GM23248 (cell line): Measurements from ENCODE around the gene CACNA1C.

Source experiments
- EZH2 ChIP-seq: fragments of 200-600 bp; sonication (generic); IDR thresholded peaks from 2 replicates; pipeline ENCODE4 v1.6.1; 2018; ENCODE audit warnings: antibody characterized with exemption, mild to moderate bottlenecking; ENCODE audit not compliant: insufficient read depth, poor library complexity, severe bottlenecking
- EZH2phosphoT487 ChIP-seq: fragments of 200-600 bp; sonication (generic); IDR thresholded peaks from 2 replicates; pipeline ENCODE4 v1.6.1; 2018; ENCODE audit warnings: antibody characterized with exemption, moderate library complexity, mild to moderate bottlenecking, low read depth; ENCODE audit not compliant: insufficient read depth

GRCh38 chr12:2008677-2009076 lies 44.1 kb upstream of the CACNA1C start:
- TF ChIP-seq EZH2phosphoT487 (no peak), EZH2 (no peak)
